Measurements from ENCODE around the gene DUS1L. TPM values are rescaled to one million over a fixed set of nuclear protein-coding genes. Genes with fewer than 3 reads are reported as not detected.

Gene DUS1L
- total RNA-seq, 1 experiment from 2014 or later: 126 TPM

DNA sequence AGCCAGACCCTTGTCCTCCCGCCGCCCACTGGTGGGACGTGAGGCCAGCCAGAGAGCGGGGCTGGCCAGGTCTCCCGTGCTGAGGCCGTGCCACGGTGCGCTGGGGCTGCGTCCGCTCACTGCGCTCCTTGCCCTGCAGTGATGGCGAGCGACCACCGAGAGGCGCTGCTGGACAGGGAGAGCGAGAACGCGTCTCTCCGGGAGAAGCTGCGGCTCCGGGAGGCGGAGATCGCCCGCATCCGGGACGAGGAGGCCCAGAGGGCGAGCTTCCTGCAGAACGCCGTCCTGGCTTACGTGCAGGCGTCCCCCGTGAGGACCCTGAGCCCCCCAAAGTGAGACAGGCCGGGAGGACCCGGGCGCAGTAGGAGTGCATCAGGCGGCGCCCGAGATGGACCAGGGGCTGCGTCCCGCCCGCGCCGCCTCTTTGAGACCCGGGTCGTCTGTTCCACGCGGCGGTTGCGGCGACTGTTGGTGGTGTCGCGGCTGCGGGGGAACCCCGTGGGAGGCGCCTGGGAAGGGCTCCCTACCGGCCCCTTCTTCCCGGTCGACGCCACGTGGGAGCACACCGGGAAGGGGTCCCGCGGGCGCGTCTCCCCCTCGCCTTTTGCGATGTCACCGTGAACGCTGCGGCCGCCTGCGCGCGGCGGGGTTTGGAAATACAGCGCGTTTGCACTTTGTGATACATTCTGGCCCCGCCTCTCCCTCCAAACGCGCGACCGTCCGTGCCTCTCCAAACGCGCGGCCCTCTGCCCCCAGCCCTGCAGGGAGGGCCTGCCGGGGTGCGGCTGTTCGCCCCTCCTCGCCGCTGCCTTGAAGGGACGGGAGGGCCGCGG lies 34.9 kb downstream of the DUS1L start:
- Histone ChIP-seq H3K4me3 (peak overlapping the region; percentile 60), H3K9me3 (replicated peaks) (no peaks in the 10 kb centered on the region), H3K4me1 (no peaks in the 10 kb centered on the region; the same call in 1 of the 2 replicates), H3K27ac (no peak overlapping the region), H3K36me3 (no peaks in the 10 kb centered on the region), H3K27me3 (no peaks in the 10 kb centered on the region)
- peak; percentile 90 to 91 for DNase-seq

DNA sequence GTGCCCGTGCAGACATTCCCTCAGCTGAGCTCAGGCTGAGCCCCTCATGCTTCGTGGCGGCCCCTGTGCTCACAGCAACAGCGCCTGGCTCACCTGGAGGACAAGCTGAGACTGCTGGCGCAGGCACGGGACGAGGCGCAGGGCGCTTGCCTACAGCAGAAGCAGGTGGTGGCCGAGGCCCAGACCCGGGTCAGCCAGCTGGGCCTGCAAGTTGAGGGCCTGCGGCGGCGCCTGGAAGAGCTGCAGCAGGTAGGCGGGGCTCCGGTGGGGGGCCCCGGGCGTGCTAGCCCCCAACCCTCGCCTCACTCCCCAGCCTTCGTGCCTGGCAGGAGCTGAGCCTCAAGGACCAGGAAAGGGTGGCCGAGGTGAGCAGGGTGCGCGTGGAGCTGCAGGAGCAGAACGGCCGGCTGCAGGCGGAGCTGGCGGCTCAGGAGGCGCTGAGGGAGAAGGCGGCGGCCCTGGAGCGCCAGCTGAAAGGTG lies 35.6 kb downstream of the DUS1L start:
- no peak for DNase-seq
- H3K36me3 ChIP-seq: no peaks in the 10 kb centered on the region
- H3K27ac ChIP-seq: no peak overlapping the region
- no peak overlapping the region for H3K4me3 ChIP-seq
- no peaks in the 10 kb centered on the region; the same call in 1 of the 2 replicates for H3K4me1 ChIP-seq
- no peaks in the 10 kb centered on the region for H3K27me3 ChIP-seq
- H3K9me3 ChIP-seq (replicated peaks): no peaks in the 10 kb centered on the region

- H3K36me3 ChIP-seq: no peaks in the 10 kb centered on the region
- H3K4me3 ChIP-seq: no peak overlapping the region
- no peak for DNase-seq
- no peaks in the 10 kb centered on the region for H3K27me3 ChIP-seq
- H3K9me3 ChIP-seq (replicated peaks): no peaks in the 10 kb centered on the region
- H3K4me1 ChIP-seq: no peaks in the 10 kb centered on the region; the same call in 1 of the 2 replicates
- H3K27ac ChIP-seq: no peak overlapping the region
Observed at GRCh38 chr17:82029391-82029790, 36.2 kb downstream of the DUS1L start.

GRCh38 chr17:82028966-82029365 lies 36.6 kb downstream of the DUS1L start:
- Histone ChIP-seq H3K4me3 (no peak overlapping the region), H3K9me3 (replicated peaks) (no peaks in the 10 kb centered on the region), H3K27ac (no peak overlapping the region), H3K4me1 (no peaks in the 10 kb centered on the region; the same call in 1 of the 2 replicates), H3K36me3 (no peaks in the 10 kb centered on the region), H3K27me3 (no peaks in the 10 kb centered on the region)
- DNase-seq: no peak

DNA sequence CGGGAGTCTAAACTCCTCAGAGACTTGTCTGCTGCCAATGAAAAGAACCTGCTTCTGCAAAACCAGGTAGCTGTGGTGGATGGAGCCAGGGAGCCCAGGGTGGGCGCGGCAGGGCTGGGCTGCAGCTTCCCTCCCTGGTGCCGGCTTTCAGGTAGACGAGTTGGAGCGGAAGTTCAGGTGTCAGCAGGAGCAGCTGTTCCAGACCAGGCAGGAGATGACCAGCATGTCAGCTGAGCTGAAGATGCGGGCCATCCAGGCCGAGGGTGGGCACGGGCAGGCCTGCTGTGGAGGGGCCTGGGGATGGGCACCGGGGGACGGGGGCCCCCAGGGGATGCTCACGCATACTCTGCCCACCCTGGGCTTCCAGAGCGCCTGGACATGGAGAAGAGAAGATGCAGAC lies 37.4 kb downstream of the DUS1L start:
- no peaks in the 10 kb centered on the region for H3K36me3 ChIP-seq
- no peak for DNase-seq
- H3K9me3 ChIP-seq (replicated peaks): no peaks in the 10 kb centered on the region
- H3K27me3 ChIP-seq: no peaks in the 10 kb centered on the region
- no peak overlapping the region for H3K4me3 ChIP-seq
- H3K4me1 ChIP-seq: no peaks in the 10 kb centered on the region; the same call in 1 of the 2 replicates
- no peak overlapping the region for H3K27ac ChIP-seq

GRCh38 chr17:82025401-82026107 lies 40.0 kb downstream of the DUS1L start:
- Histone ChIP-seq H3K4me3 (no peak overlapping the region), H3K27me3 (no peaks in the 10 kb centered on the region), H3K4me1 (peaks cover 7% of the 10 kb centered on the region; the same call in 1 of the 2 replicates), H3K9me3 (replicated peaks) (no peaks in the 10 kb centered on the region), H3K27ac (no peak overlapping the region), H3K36me3 (no peaks in the 10 kb centered on the region)
- DNase-seq: no peak

DNA sequence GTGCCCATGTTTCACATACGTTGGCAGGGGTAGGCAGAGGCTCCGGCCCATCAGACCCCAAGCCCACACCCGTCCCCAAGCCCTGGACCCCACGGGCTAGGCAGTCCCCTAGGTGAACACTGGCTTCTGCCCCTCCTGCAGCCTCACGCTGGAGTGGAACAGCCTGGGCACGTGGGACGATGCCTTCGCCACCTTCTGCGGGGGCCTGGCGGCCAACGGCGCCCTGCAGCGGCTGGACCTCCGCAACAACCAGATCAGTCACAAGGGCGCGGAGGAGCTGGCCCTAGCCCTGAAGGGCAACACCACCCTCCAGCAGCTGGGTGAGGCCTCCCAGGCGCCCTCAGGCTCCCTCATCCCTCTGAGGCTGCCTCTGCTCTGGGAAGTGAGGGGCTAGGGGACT lies 40.7 kb downstream of the DUS1L start:
- no peaks in the 10 kb centered on the region for H3K9me3 ChIP-seq (replicated peaks)
- peaks cover 7% of the 10 kb centered on the region; the same call in 1 of the 2 replicates for H3K4me1 ChIP-seq
- no peak for DNase-seq

GRCh38 chr17:82023447-82024241 lies 42.0 kb downstream of the DUS1L start:
- Histone ChIP-seq H3K9me3 (replicated peaks) (no peaks in the 10 kb centered on the region), H3K4me3 (peak overlapping the region; percentile 72), H3K27ac (peak overlapping the region; percentile 29; the same call in 1 of the 2 replicates), H3K36me3 (no peaks in the 10 kb centered on the region), H3K27me3 (no peaks in the 10 kb centered on the region), H3K4me1 (peaks cover 7% of the 10 kb centered on the region; the same call in 1 of the 2 replicates)
- DNase-seq: peak; percentile 81 to 83

More for the DNA sequence above, 40.7 kb downstream of the DUS1L start:
- no peak overlapping the region for H3K27ac ChIP-seq
- H3K36me3 ChIP-seq: no peaks in the 10 kb centered on the region
- no peaks in the 10 kb centered on the region for H3K27me3 ChIP-seq
- no peak overlapping the region for H3K4me3 ChIP-seq

DNA sequence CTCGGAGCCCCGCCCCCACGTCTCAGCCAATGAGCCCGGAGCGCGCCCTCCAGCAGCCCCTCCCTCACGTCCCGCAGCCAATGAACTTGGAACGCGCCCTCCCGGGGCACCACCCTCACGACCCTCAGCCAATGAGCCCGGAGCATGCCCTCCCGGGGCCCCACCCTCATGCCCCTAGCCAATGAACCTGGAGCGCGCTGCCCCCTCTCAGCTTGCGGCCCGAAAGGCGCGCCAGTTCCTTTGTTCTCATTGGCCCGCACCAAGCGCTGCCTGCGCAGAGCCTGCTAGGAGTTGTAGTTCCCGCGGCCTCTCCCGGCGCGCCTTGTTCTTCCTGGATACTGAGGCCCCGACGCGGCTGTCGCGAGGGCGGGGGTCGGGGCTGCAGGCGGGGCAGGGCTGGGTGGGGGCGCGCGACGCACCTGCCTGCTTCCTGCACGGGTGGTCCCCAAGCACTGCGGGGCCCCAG lies 42.6 kb downstream of the DUS1L start, which contains the start of gene LRRC45:
LRRC45 (plus strand) TSS at position 325 of the 466 bp plus-strand sequence. CDS start 339 bp downstream, outside the sequence.
- H3K27ac ChIP-seq: peak within 1 kb of the TSS; percentile 35
- H3K4me3 ChIP-seq: peak within 1 kb of the TSS; percentile 89
- H3K36me3 ChIP-seq: no peaks in the 10 kb centered on the region
- H3K27me3 ChIP-seq: no peaks in the 10 kb centered on the region
- DNase-seq: peak; percentile 100
- peaks cover 7% of the 10 kb centered on the region; the same call in 1 of the 2 replicates for H3K4me1 ChIP-seq
- no peaks in the 10 kb centered on the region for H3K9me3 ChIP-seq (replicated peaks)

- Histone ChIP-seq H3K4me1 (peaks cover 7% of the 10 kb centered on the region; the same call in 1 of the 2 replicates), H3K36me3 (no peaks in the 10 kb centered on the region), H3K27ac (peak within 1 kb of the TSS; percentile 35), H3K9me3 (replicated peaks) (no peaks in the 10 kb centered on the region), H3K27me3 (no peaks in the 10 kb centered on the region), H3K4me3 (peak within 1 kb of the TSS; percentile 89)
- peak in 1 of 2 experiments; percentile 66 for DNase-seq
Observed at GRCh38 chr17:82022310-82022980, 43.2 kb downstream of the DUS1L start, which contains the start of gene CENPX. Gene CENPX (minus strand): TSS chr17:82022878. CDS start chr17:82022861, 17 bp downstream.

DNA sequence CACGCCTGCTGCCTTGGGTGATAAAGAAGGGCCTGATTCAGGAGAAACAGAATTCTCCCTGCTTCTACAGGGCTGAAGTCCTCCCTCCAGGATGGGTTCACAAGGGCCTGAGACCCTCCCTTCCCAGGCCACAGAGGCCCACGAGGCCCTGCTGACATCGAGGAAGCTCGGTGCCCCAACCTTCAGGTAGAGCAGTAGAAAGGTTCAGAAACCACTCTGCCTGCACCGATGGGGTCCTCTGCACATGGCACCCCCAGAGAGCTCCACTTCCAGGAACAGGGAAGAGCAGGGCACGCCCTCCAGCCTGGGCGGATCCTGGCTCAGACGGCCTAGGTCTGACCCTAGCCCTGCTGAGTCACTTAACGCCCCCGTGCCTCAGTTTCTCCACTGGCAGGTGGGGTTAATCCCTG lies 43.7 kb downstream of the DUS1L start:
- Histone ChIP-seq H3K27ac (no peak overlapping the region; the same call in 1 of the 2 replicates), H3K27me3 (no peaks in the 10 kb centered on the region), H3K9me3 (replicated peaks) (no peaks in the 10 kb centered on the region), H3K36me3 (no peaks in the 10 kb centered on the region), H3K4me3 (peak overlapping the region; percentile 89), H3K4me1 (peaks cover 7% of the 10 kb centered on the region; the same call in 1 of the 2 replicates)
- peak in 1 of 2 experiments; percentile 46 for DNase-seq

DNA sequence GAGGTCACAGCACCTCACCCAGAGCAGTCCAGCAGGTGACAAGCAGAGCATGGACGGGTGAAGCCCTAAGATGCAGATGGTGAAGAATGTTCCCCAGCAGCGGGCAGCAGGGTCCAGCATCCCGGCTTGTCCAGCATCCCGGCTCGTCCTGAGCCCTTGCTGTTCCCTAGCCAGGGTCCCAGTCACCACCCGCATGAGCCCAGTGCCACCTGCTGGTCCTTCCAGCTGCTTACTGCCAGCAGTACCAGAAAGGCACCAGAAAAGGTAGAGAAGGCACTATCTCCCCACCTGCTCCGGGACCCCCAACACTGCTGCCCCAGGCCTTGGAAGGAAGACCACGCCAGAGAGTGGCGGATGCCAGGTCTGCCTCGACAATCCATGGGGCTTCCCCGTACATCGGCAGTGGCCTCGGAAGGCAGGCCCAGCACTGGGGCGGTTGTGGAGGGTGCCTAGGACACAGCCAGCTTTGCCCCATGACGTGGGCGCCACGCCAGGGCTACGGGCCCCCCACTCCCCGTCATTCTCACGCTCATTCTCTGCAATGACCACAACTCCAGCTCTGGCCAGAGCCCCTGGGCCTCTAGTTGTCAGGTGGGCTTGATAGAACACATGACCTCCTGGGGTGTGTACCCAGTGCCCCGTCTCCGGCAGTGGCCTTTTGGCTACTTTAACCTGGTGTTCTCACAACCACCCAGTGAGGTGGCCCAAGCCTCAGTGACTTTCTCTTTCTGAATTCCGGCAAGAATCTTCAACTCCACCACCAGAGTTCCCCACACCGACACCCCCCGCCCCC lies 44.3 kb downstream of the DUS1L start:
- peak overlapping the region; percentile 89 for H3K4me3 ChIP-seq

More for the DNA sequence above, 44.3 kb downstream of the DUS1L start:
- Histone ChIP-seq H3K4me1 (peaks cover 7% of the 10 kb centered on the region; the same call in 1 of the 2 replicates), H3K36me3 (no peaks in the 10 kb centered on the region), H3K27me3 (no peaks in the 10 kb centered on the region), H3K9me3 (replicated peaks) (no peaks in the 10 kb centered on the region), H3K27ac (no peak overlapping the region)
- peak; percentile 90 to 91 for DNase-seq
